SK-N-SH treated with all-trans-retinoic acid at 6 μM for 48 hours (cell line): ENCODE data around the gene GARIN1A.
"Not testable (repeated sequence)": the region's sequence is repeated elsewhere in the genome, so short reads cannot be mapped to it uniquely, and the experiment has no call there.

Source experiments
- ARNTL ChIP-seq: fragments of 450-650 bp; formaldehyde crosslinking; IDR thresholded peaks from 2 replicates; pipeline ENCODE4 v1.5.0; 2020; ENCODE audit warnings: low read depth, mild to moderate bottlenecking, moderate library complexity, borderline replicate concordance
- CREB5 ChIP-seq: fragments of 250-450 bp; sonication (Bioruptor Pico); IDR thresholded peaks from 2 replicates; pipeline ENCODE4 v1.5.1; 2020; ENCODE audit warnings: low read depth, mild to moderate bottlenecking, moderate library complexity
- CSRNP3 ChIP-seq: fragments of 250-450 bp; sonication (Bioruptor Pico); IDR thresholded peaks from 2 replicates; pipeline ENCODE4 v1.5.1; 2021; ENCODE audit warnings: mild to moderate bottlenecking, moderate library complexity
- OSR1 ChIP-seq: fragments of 250-450 bp; sonication (Bioruptor Pico); IDR thresholded peaks from 2 replicates; pipeline ENCODE4 v1.8.0; 2022; ENCODE audit warnings: moderate library complexity, mild to moderate bottlenecking, inconsistent platforms
- PATZ1 ChIP-seq: fragments of 250-450 bp; sonication (Bioruptor Pico); IDR thresholded peaks from 2 replicates; pipeline ENCODE4 v1.8.0; 2020; ENCODE audit warnings: mild to moderate bottlenecking, moderate library complexity, borderline replicate concordance
- RARB ChIP-seq: fragments of 250-450 bp; sonication (Bioruptor Pico); IDR thresholded peaks from 2 replicates; pipeline ENCODE4 v1.8.0; 2021; ENCODE audit warnings: mild to moderate bottlenecking, moderate library complexity
- TCF4 ChIP-seq: fragments of 250-450 bp; sonication (Bioruptor Pico); IDR thresholded peaks from 2 replicates; pipeline ENCODE4 v1.8.0; 2021; ENCODE audit warnings: mild to moderate bottlenecking, moderate library complexity, borderline replicate concordance
- TOX ChIP-seq: fragments of 250-450 bp; sonication (Bioruptor Pico); IDR thresholded peaks from 2 replicates; pipeline ENCODE4 v1.8.0; 2021; ENCODE audit warnings: mild to moderate bottlenecking, moderate library complexity, borderline replicate concordance
- TSHZ2 ChIP-seq: fragments of 250-450 bp; sonication (Bioruptor Pico); IDR thresholded peaks from 2 replicates; pipeline ENCODE4 v1.5.0; 2020; ENCODE audit warnings: mild to moderate bottlenecking, moderate library complexity
- ZFP3 ChIP-seq: fragments of 250-450 bp; sonication (Bioruptor Pico); IDR thresholded peaks from 2 replicates; pipeline ENCODE4 v1.5.0; 2020; ENCODE audit warnings: mild to moderate bottlenecking, moderate library complexity
- ZNF565 ChIP-seq: fragments of 450-650 bp; formaldehyde crosslinking; conservative IDR thresholded peaks from 2 replicates; pipeline ENCODE4 v1.5.0; 2020; ENCODE audit warnings: low read depth, mild to moderate bottlenecking, moderate library complexity
- ZNF70 ChIP-seq: fragments of 450-650 bp; formaldehyde crosslinking; IDR thresholded peaks from 2 replicates; pipeline ENCODE4 v1.5.0; 2020; ENCODE audit warnings: mild to moderate bottlenecking, moderate library complexity

- not testable (repeated sequence) for TF ChIP-seq CSRNP3; ZNF565 (CRISPR knock-in tag); ZNF70 (CRISPR knock-in tag); PATZ1; RARB (CRISPR knock-in tag); ARNTL (CRISPR knock-in tag); OSR1; TOX (CRISPR knock-in tag); TCF4; ZFP3 (CRISPR knock-in tag); TSHZ2 (CRISPR knock-in tag); CREB5
These were observed 45.0 kb upstream of the GARIN1A start for GRCh38 chr7:128627124-128627523.
